Measurements from ENCODE around the gene EPHB6. TPM values are rescaled to one million over a fixed set of nuclear protein-coding genes. Genes with fewer than 3 reads are reported as not detected.

The EPHB6 gene
- polyA plus RNA-seq, 1 donor from 2014 or later: 25.3 TPM

DNA sequence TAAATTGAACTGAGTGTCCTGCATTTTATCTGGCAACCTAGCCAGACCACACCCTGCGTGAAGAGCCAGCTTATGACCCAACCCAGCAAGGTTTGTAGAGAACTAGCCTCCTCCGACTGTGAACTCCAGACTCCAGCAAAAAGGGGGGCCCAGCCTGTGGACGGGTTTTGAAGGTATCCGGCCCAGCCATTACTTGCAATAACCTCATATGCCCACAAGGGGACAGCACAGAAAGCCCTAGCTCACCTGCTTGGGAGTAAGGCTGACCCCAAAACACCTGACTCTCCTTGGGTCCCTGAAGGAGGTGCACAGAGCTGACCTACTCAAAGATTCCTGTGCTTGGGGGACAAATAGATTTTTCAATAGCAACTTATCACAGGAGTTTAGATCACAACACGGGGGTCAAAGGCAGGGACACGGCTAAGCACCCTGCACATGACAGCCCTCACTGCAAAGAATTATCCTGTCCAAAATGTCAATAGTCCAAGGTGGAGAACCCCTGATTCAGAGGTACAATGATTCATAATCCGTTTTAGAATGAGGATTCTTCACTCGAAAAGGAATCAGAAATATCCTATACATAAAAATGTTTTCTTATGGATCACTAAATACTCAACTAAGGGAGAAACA lies 26.1 kb downstream of the EPHB6 start:
- H3K9me2 ChIP-seq (ENCODE audit: insufficient read depth, low read length): no peaks in the 10 kb centered on the region
- H3K9ac ChIP-seq (ENCODE audit: low read length): no peak overlapping the region

DNA sequence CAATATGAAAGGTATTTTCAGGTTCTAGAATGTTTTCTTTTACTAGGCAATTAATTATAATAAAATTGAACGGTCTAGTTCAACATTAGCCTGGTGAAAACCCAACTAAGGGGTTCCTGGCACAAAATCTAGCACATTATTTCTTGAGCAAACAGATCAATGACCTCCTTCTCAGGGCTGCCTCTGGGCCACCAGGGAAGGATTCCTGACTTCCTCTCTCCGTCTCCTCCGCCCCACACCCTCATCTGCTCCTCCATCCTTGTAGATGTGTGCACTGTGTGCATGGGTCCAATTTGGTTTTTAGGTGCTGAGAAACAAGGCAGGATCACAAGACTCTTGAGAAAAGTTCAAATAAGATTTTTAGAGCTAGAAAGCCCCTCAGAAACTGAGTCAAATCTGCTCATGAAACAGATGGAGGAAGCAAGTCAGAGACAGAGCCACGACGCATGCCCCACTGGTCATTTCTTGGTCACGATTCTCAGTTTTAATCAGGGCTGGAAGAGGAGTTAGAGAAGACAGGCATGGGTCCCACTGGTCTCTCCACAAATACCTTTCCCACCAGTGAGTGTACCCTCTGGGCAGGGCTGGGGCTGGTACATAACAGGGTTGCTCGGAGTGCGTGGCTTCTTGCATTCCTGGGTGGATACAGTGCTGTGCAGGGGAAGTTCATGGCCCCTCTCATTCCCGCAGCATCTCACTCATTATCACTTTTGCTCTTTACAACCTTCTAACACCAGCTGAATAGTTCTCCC lies 26.9 kb downstream of the EPHB6 start:
- Histone ChIP-seq H3K9me3 (ENCODE audit: low read length) (no peaks in the 10 kb centered on the region), H3K9ac (ENCODE audit: low read length) (no peak overlapping the region), H3K27ac (ENCODE audit: low read length) (no peak overlapping the region)

More for the DNA sequence above, 26.1 kb downstream of the EPHB6 start:
- no peaks in the 10 kb centered on the region for H3K36me3 ChIP-seq (ENCODE audit: insufficient read depth, low read length)
- no peaks in the 10 kb centered on the region for H3F3A ChIP-seq (ENCODE audit: insufficient read depth, low read length, poor library complexity, severe bottlenecking)
- no peak overlapping the region for H3K4me2 ChIP-seq (ENCODE audit: low read length)
- H3K4me3 ChIP-seq (ENCODE audit: low read length): no peak overlapping the region
- peak; percentile 31 for TF ChIP-seq SMC3 (conservative IDR thresholded peaks at IDR 0.05; ENCODE audit: poor library complexity)
- TF ChIP-seq CTCF (IDR thresholded peaks at IDR 0.05; ENCODE audit: poor library complexity, severe bottlenecking): peak; percentile 35
- no peak for TF ChIP-seq REST (IDR thresholded peaks at IDR 0.05; ENCODE audit: borderline replicate concordance)
- no peaks in the 10 kb centered on the region for H3K27me3 ChIP-seq (ENCODE audit: insufficient read depth, low read depth, low read length)
- no peaks in the 10 kb centered on the region for H3K9me3 ChIP-seq (ENCODE audit: low read length)
- no peaks in the 10 kb centered on the region for H3K79me2 ChIP-seq (replicated peaks; ENCODE audit: insufficient read depth, low read length)
- no peak overlapping the region for H3K27ac ChIP-seq (ENCODE audit: low read length)
- no peaks in the 10 kb centered on the region for H4K20me1 ChIP-seq (ENCODE audit: insufficient read depth)
- no peak overlapping the region for H2AFZ ChIP-seq (ENCODE audit: low read depth, low read length)

GRCh38 chr7:142882338-142882678 lies 27.4 kb downstream of the EPHB6 start:
- no peak overlapping the region for H3K27ac ChIP-seq (ENCODE audit: low read length)
- H3K27me3 ChIP-seq (ENCODE audit: insufficient read depth, low read depth, low read length): no peaks in the 10 kb centered on the region
- no peaks in the 10 kb centered on the region for H3K79me2 ChIP-seq (replicated peaks; ENCODE audit: insufficient read depth, low read length)
- no peaks in the 10 kb centered on the region for H3F3A ChIP-seq (ENCODE audit: insufficient read depth, low read length, poor library complexity, severe bottlenecking)
- H2AFZ ChIP-seq (ENCODE audit: low read depth, low read length): no peak overlapping the region
- no peak overlapping the region for H3K4me2 ChIP-seq (ENCODE audit: low read length)
- no peaks in the 10 kb centered on the region for H3K9me3 ChIP-seq (ENCODE audit: low read length)
- no peak overlapping the region for H3K4me3 ChIP-seq (ENCODE audit: low read length)
- no peaks in the 10 kb centered on the region for H3K36me3 ChIP-seq (ENCODE audit: insufficient read depth, low read length)
- H3K9me2 ChIP-seq (ENCODE audit: insufficient read depth, low read length): no peaks in the 10 kb centered on the region
- H3K9ac ChIP-seq (ENCODE audit: low read length): no peak overlapping the region
- H4K20me1 ChIP-seq (ENCODE audit: insufficient read depth): no peaks in the 10 kb centered on the region
- no peak for TF ChIP-seq SMC3 (conservative IDR thresholded peaks at IDR 0.05; ENCODE audit: poor library complexity)
- no peak for TF ChIP-seq TAF1 (IDR thresholded peaks at IDR 0.05; ENCODE audit: low read depth)
- no peak for TF ChIP-seq REST (IDR thresholded peaks at IDR 0.05; ENCODE audit: borderline replicate concordance)
- no peak for TF ChIP-seq EZH2 (IDR thresholded peaks at IDR 0.05; ENCODE audit: borderline replicate concordance, insufficient read depth, low read length, poor library complexity, severe bottlenecking)
- TF ChIP-seq EP300 (conservative IDR thresholded peaks at IDR 0.05; ENCODE audit: poor library complexity, severe bottlenecking): no peak
- no peak for TF ChIP-seq CTCF (IDR thresholded peaks at IDR 0.05; ENCODE audit: poor library complexity, severe bottlenecking)
- no peak for TF ChIP-seq POLR2AphosphoS5 (IDR thresholded peaks at IDR 0.05)
- no peak for TF ChIP-seq RAD21 (conservative IDR thresholded peaks at IDR 0.05)

More for the DNA sequence above, 26.9 kb downstream of the EPHB6 start:
- Histone ChIP-seq H4K20me1 (ENCODE audit: insufficient read depth) (no peaks in the 10 kb centered on the region), H3K36me3 (ENCODE audit: insufficient read depth, low read length) (no peaks in the 10 kb centered on the region), H3K27me3 (ENCODE audit: insufficient read depth, low read depth, low read length) (no peaks in the 10 kb centered on the region), H3K4me2 (ENCODE audit: low read length) (no peak overlapping the region), H2AFZ (ENCODE audit: low read depth, low read length) (no peak overlapping the region), H3K79me2 (replicated peaks; ENCODE audit: insufficient read depth, low read length) (no peaks in the 10 kb centered on the region), H3F3A (ENCODE audit: insufficient read depth, low read length, poor library complexity, severe bottlenecking) (no peaks in the 10 kb centered on the region), H3K4me3 (ENCODE audit: low read length) (no peak overlapping the region), H3K9me2 (ENCODE audit: insufficient read depth, low read length) (no peaks in the 10 kb centered on the region)
- TF ChIP-seq SMC3 (conservative IDR thresholded peaks at IDR 0.05; ENCODE audit: poor library complexity) (no peak), EP300 (conservative IDR thresholded peaks at IDR 0.05; ENCODE audit: poor library complexity, severe bottlenecking) (no peak), EZH2 (IDR thresholded peaks at IDR 0.05; ENCODE audit: borderline replicate concordance, insufficient read depth, low read length, poor library complexity, severe bottlenecking) (no peak)

Data from neural cell (in vitro differentiated cells).